Measurements from ENCODE around the gene MT1F.

MT1F gene

GRCh38 chr16:56681939-56682702, 24.4 kb downstream of the MT1F start, which contains the start of gene MT1X:
Gene MT1X, plus strand, starts transcription at chr16:56682470. Its CDS starts 71 bp downstream, at chr16:56682541.
- peak within 1 kb of the TSS; percentile 52 for H3K27ac ChIP-seq (replicated peaks)
- TF ChIP-seq GABPA (IDR thresholded peaks at IDR 0.05; ENCODE audit: low read depth) (no peak), POLR2AphosphoS5 (IDR thresholded peaks at IDR 0.05; ENCODE audit: low read depth) (peak; percentile 70), REST (IDR thresholded peaks at IDR 0.05; ENCODE audit: insufficient replicate concordance, low read depth) (peak; percentile 50), SPI1 (IDR thresholded peaks at IDR 0.05; ENCODE audit: borderline replicate concordance, low read depth) (no peak)
- TF ChIP-seq, protein P1, sequence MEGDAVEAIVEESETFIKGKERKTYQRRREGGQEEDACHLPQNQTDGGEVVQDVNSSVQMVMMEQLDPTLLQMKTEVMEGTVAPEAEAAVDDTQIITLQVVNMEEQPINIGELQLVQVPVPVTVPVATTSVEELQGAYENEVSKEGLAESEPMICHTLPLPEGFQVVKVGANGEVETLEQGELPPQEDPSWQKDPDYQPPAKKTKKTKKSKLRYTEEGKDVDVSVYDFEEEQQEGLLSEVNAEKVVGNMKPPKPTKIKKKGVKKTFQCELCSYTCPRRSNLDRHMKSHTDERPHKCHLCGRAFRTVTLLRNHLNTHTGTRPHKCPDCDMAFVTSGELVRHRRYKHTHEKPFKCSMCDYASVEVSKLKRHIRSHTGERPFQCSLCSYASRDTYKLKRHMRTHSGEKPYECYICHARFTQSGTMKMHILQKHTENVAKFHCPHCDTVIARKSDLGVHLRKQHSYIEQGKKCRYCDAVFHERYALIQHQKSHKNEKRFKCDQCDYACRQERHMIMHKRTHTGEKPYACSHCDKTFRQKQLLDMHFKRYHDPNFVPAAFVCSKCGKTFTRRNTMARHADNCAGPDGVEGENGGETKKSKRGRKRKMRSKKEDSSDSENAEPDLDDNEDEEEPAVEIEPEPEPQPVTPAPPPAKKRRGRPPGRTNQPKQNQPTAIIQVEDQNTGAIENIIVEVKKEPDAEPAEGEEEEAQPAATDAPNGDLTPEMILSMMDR (IDR thresholded peaks at IDR 0.05; ENCODE audit: insufficient read depth, low read length): no peak
- H3K27me3 ChIP-seq (ENCODE audit: insufficient read depth, poor library complexity, severe bottlenecking): no peaks in the 10 kb centered on the region
- peak within 1 kb of the TSS; percentile 55 for H3K4me3 ChIP-seq (replicated peaks; ENCODE audit: insufficient read depth, low read length)
- peak; percentile 81 to 88 for DNase-seq (ENCODE audit: low read depth in 1 of 2, low spot score in 1 of 2)

GRCh38 chr16:56682703-56683397, 25.1 kb downstream of the MT1F start:
- no peak for DNase-seq (ENCODE audit: low read depth in 1 of 2, low spot score in 1 of 2)
- TF ChIP-seq POLR2AphosphoS5 (IDR thresholded peaks at IDR 0.05; ENCODE audit: low read depth): no peak
- TF ChIP-seq SPI1 (IDR thresholded peaks at IDR 0.05; ENCODE audit: borderline replicate concordance, low read depth): no peak
- TF ChIP-seq GABPA (IDR thresholded peaks at IDR 0.05; ENCODE audit: low read depth): no peak
- TF ChIP-seq REST (IDR thresholded peaks at IDR 0.05; ENCODE audit: insufficient replicate concordance, low read depth): no peak
- TF ChIP-seq, protein P1 (IDR thresholded peaks at IDR 0.05; ENCODE audit: insufficient read depth, low read length): no peak
- peak overlapping the region; percentile 55 for H3K4me3 ChIP-seq (replicated peaks; ENCODE audit: insufficient read depth, low read length)
- peak overlapping the region; percentile 52 for H3K27ac ChIP-seq (replicated peaks)
- no peaks in the 10 kb centered on the region for H3K27me3 ChIP-seq (ENCODE audit: insufficient read depth, poor library complexity, severe bottlenecking)

- H3K4me3 ChIP-seq (replicated peaks; ENCODE audit: insufficient read depth, low read length): peak overlapping the region; percentile 55
- H3K27ac ChIP-seq (replicated peaks): no peak overlapping the region
Measured at GRCh38 chr16:56683424-56684172, 25.8 kb downstream of the MT1F start.

More at GRCh38 chr16:56683424-56684172, 25.8 kb downstream of the MT1F start:
- no peaks in the 10 kb centered on the region for H3K27me3 ChIP-seq (ENCODE audit: insufficient read depth, poor library complexity, severe bottlenecking)
- DNase-seq (ENCODE audit: low read depth in 1 of 2, low spot score in 1 of 2): no peak
- TF ChIP-seq GABPA (IDR thresholded peaks at IDR 0.05; ENCODE audit: low read depth): no peak
- no peak for TF ChIP-seq POLR2AphosphoS5 (IDR thresholded peaks at IDR 0.05; ENCODE audit: low read depth)
- no peak for TF ChIP-seq SPI1 (IDR thresholded peaks at IDR 0.05; ENCODE audit: borderline replicate concordance, low read depth)
- TF ChIP-seq REST (IDR thresholded peaks at IDR 0.05; ENCODE audit: insufficient replicate concordance, low read depth): no peak
- TF ChIP-seq, protein P1 (IDR thresholded peaks at IDR 0.05; ENCODE audit: insufficient read depth, low read length): no peak

Data from HL-60 (cell line).